Urothelium cell line (cell line): ENCODE data around the gene DIDO1.
"Not testable (repeated sequence)": the region's sequence is repeated elsewhere in the genome, so short reads cannot be mapped to it uniquely, and the experiment has no call there.

ENCODE experiments used
- DNase-seq: peaks from one replicate; pipeline ENCODE4 v3.0.0; 2011; ENCODE audit warnings: low spot score, mixed read lengths
- FAIRE-seq: peaks from 2 replicates; lab custom pipeline; 2011; peaks lifted over from hg19 to GRCh38; lab: Jason Lieb, UNC

DIDO1 gene

GRCh38 chr20:62933966-62934365 is 7.7 kb upstream of the DIDO1 start:
- no peak for FAIRE-seq
- no peak for DNase-seq

DNA sequence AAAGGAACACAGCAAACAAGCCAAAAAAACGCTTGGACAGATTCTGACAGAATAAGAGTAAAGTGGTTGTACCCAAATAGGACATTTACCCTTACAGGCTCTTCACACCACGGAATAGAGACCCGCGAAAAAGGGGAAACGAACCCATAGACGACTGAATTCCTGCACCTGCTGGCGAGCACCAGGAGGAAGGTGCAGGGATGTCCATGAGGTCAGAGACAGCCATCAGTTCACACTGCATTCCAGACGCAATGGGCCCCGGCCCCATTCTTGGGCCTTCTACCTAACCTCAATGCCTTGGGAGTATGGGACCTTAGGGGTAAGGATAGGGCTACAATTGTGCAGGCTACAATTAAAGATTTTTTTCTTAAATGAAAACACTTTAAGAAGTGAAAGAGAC is 5.2 kb upstream of the DIDO1 start:
- DNase-seq: no peak
- FAIRE-seq: no peak

GRCh38 chr20:62929051-62929538 is 2.8 kb upstream of the DIDO1 start:
- no peak for FAIRE-seq
- no peak for DNase-seq

GRCh38 chr20:62928246-62928939 is 2.1 kb upstream of the DIDO1 start:
- DNase-seq (no peak), FAIRE-seq (no peak)

GRCh38 chr20:62927128-62927705 is 912 bp upstream of the DIDO1 start:
- no peak for FAIRE-seq
- no peak for DNase-seq

DNA sequence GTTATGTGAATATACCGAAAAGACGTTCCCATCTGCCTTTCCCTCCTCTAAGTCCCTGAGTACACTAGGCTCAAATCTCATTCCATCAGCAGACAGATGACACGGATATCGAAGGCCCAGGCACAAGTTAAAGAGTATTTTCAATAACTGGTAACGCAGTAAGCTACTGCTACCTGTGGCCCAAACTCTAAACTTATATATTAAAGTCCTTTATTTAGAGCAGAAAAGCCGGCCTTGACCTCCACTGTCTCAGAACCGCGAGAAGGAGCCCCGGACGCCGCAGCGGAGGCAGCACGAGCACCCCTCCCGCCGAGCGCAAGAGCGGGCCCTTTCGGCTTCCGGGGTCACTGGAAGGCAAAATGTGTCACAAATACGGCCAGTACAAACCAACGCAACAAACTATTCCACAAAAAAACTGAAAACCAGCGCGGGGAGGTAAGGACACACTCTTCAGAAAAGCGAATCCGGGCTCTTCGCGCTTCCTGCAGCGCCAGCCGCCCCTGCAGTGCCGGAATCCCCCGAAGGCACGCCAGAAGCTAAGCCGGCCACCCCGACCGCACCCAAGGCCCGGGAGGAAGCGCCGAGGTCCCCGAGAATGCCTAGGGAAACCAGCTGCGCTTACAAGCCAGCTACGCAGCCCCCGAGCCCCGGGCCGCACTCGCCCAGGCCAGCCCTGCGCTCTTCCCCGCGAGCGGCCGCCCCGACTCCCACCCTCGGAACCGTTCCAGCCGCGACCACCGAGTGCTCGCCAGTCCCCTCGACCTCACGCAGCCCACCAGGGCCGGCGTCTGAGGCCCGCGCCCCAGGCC is 681 bp downstream of the DIDO1 start:
- FAIRE-seq (no peak), DNase-seq (peak; percentile 53)

DNA sequence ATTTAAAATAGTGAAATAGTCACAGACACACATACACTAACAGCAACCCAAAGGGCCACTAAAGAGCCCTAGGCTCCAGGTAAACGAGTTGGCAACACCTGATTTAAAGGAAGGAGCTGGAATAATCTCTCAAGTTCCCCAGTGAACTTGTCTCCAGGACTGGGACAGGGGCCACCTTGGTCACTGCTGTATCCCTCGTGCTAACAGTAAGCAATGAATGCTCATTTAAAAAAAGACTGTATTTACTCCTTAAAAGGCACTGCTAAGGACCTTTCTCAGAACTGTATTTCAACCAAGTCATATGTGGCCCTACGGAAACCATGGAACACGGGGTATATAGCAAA is 1.3 kb downstream of the DIDO1 start:
- DNase-seq (no peak), FAIRE-seq (no peak)

- no peak for DNase-seq
- no peak for FAIRE-seq
These were observed 1.7 kb downstream of the DIDO1 start for GRCh38 chr20:62924442-62925075.

GRCh38 chr20:62923669-62924441 is 2.5 kb downstream of the DIDO1 start:
- no peak for FAIRE-seq
- DNase-seq: no peak

- peak; percentile 83 for DNase-seq
- not testable (repeated sequence) for FAIRE-seq
These were observed 3.1 kb downstream of the DIDO1 start for GRCh38 chr20:62923059-62923668.

GRCh38 chr20:62922451-62922921 is 3.8 kb downstream of the DIDO1 start:
- FAIRE-seq (no peak), DNase-seq (no peak)

- DNase-seq (peak; percentile 68), FAIRE-seq (no peak)
These were observed 5.1 kb downstream of the DIDO1 start for GRCh38 chr20:62921119-62921687.

DNA sequence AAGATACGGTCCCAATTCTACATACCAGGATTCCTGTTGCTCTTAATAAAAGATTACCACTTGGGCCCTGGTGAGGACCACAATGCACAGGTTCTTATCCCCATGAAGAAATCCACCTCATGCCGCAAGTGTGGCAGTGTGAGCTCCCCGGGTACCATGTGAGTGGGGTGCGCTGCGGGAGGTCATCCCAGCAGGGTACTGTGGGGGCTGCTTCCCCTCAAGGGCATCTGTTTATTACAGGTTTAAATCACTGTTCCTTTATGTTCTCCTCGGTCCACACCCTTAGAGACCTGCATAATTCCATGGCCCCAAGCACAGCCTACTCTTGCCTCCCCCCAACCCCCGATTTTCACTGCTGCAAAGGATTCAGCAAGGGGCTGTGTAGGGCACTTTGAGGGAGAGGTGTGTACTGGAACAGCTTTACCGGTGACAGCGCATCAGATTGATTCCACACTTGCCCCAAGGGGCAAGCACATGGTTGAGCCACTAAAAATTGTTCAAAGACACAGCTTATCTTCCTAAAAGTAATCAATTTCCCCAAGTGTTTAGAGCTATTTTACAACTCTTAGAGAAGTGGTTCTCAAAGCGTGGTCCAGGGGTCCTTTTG is 6.2 kb downstream of the DIDO1 start:
- FAIRE-seq (no peak), DNase-seq (no peak)

DNA sequence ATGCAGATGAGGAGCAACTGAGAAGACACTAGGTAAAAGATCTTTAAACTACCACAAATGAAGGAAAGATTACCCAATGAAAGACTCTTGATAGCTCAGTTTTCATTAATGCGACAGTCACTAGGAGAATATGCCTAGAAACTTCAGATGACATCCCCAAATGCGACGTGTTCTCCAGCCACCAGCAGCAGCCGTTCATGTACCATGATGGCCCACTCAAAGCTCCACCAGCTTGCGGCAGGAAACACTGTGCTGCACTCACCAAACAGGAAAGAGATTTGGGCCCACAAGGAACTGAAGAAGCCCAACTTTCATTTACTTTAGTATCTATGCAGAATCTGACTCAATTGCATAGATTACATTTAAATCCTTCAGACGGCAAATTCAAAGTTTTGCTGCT is 7.5 kb downstream of the DIDO1 start:
- FAIRE-seq (no peak), DNase-seq (no peak)

DNA sequence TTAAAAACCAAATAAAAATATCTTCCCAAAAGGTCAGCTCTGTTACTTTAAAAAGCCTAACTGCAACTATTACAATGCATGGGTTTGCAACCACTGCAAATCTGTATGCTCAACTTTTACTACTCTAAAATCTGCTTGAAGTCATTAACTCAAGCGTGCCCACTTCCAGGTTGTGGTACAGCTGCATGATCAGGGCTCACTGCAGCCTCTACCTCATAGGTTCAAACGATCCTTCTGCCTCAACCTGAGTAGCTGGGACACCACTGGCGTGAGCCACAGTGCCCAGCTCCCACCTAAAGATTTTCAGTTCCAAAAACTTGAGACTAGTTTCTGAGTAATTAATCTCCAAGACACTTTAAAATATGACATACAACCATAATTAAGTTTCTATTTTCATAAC is 8.2 kb downstream of the DIDO1 start:
- no peak for FAIRE-seq

DNA sequence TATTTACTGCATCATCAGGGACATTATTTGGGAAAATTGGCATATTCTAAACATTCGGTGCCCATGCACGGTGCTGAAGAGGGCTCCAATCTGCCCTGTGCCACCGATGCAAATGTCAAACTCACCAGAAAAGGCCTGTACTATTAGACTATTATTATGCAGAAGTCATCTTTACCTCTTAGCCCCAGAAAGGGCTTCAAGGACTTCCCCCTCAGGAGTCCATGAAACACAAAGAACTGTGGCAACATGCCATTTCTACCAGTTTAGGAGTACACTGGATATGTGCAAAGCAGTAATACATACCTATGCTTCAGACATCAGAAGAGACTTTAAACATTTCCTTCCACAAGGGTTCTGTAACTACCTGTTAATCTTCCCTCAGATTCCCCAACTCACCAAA is 8.6 kb downstream of the DIDO1 start:
- DNase-seq: no peak
- no peak for FAIRE-seq

More for the DNA sequence above, 8.2 kb downstream of the DIDO1 start:
- DNase-seq: no peak

DNA sequence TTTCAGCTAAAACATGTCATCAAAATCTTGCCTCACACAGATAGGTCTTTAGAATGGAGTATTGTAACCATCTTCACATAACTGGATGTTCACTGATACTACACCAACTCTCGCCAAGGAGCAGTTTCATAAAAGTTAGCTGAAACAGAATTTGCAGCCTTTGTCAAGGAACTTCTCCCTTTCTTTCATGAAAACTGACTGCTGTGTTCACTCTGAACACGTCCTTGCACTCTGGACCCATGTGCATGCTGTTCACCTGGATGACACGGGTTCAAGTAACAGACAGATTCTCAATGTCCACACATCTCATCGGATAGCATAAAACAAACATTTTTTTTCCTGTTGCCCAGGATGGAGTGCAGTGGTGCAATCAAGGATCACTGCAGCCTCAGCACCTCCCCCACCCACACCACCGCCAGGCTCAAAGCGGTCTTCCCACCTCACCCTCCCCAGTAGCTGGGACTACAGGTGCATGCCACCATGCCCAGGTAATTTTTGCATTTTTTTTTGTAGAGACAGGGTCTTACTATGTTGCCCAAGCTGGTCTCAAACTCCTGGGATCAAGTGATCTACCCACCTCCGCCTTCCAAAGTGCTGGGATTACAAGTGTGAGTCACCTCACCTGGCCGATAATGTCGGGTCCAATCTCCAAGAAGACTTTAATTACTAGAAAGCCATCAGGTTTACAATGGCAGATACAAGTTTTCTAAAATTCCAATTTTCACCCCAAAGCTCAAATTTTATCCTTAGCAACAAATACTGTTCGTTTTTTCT is 9.4 kb downstream of the DIDO1 start:
- no peak for FAIRE-seq
- no peak for DNase-seq

DNA sequence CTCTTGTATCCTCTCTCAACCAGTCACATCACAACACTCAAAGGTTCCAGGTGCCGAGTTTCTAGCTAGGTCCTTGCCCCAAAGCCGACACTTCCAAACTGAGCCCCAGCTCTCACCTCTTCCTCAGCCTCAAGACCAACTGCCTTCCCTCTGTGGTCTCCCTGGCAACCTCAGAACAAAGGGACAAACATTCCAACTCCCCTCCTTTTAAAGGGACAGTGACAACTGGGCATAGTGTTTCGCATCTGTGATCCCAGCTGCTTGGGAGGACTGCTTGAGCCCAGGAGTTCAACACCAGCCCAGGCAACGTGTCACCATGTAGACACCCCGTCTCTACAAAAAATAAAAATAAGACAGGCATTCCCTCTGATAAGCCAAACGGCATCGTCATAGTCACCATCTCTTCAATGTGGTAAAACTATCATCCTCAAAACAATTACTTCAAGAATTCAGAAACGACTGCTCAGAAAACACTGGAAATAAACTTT is 11.3 kb downstream of the DIDO1 start:
- FAIRE-seq: no peak
- DNase-seq: peak; percentile 45
